ENCODE results near the gene TP53I11.

The TP53I11 gene

DNA sequence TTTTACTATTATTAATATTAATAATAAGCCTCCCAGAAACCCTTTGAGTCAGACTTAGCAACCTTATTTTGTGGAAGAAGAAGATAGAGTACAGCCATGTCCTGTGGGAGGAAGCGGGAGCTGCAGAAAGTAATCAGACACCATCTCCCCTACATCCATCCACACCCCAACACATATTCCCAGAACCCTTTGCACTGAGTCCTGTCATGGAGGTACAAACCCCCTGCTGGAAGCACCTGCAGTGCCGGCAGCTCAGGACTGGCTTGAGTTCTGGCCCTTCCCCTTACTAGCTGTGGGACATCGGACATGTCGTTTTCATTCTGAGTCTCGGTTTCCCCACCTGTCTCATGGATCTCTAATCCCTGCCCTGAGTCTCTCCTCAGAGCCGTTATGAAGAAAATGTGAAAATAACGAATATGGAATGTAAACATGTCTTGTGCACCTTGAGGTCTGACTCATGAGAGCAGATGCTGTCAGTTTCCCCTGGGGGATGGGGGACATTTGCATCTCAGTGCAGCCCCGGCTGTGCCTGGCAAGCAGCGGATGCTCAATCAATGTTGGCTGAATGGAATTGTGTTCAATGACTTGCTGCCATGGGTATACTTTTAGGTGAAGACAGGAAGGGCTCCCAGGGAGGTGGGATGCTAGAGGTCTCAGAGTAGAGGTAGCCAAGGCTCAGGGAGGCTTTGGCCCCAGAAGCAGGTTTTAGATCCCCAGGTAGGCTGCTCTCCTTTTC is 45.4 kb downstream of the TP53I11 start:
- TF ChIP-seq POLR2A (IDR thresholded peaks at IDR 0.05; ENCODE audit: extremely low read depth, insufficient read length), result no peak
- no peak for TF ChIP-seq MYC (IDR thresholded peaks at IDR 0.05; ENCODE audit: low read depth, low read length)
- no peak for TF ChIP-seq MAX (IDR thresholded peaks at IDR 0.05; ENCODE audit: low read depth, low read length)
- TF ChIP-seq, protein P1, sequence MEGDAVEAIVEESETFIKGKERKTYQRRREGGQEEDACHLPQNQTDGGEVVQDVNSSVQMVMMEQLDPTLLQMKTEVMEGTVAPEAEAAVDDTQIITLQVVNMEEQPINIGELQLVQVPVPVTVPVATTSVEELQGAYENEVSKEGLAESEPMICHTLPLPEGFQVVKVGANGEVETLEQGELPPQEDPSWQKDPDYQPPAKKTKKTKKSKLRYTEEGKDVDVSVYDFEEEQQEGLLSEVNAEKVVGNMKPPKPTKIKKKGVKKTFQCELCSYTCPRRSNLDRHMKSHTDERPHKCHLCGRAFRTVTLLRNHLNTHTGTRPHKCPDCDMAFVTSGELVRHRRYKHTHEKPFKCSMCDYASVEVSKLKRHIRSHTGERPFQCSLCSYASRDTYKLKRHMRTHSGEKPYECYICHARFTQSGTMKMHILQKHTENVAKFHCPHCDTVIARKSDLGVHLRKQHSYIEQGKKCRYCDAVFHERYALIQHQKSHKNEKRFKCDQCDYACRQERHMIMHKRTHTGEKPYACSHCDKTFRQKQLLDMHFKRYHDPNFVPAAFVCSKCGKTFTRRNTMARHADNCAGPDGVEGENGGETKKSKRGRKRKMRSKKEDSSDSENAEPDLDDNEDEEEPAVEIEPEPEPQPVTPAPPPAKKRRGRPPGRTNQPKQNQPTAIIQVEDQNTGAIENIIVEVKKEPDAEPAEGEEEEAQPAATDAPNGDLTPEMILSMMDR (IDR thresholded peaks at IDR 0.05; ENCODE audit: low read depth, low read length), result no peak
- H3K4me3 ChIP-seq (ENCODE audit: low read depth, low read length), result no peak overlapping the region
- DNase-seq (ENCODE audit: low read depth), result no peak

GRCh38 chr11:44904261-44905020 is 46.2 kb downstream of the TP53I11 start:
- H3K4me3 ChIP-seq (ENCODE audit: low read depth, low read length), result no peak overlapping the region
- no peak for TF ChIP-seq MYC (IDR thresholded peaks at IDR 0.05; ENCODE audit: low read depth, low read length)
- TF ChIP-seq, protein P1 (IDR thresholded peaks at IDR 0.05; ENCODE audit: low read depth, low read length), result no peak
- no peak for TF ChIP-seq POLR2A (IDR thresholded peaks at IDR 0.05; ENCODE audit: extremely low read depth, insufficient read length)
- no peak for TF ChIP-seq MAX (IDR thresholded peaks at IDR 0.05; ENCODE audit: low read depth, low read length)
- DNase-seq (ENCODE audit: low read depth), result no peak

DNA sequence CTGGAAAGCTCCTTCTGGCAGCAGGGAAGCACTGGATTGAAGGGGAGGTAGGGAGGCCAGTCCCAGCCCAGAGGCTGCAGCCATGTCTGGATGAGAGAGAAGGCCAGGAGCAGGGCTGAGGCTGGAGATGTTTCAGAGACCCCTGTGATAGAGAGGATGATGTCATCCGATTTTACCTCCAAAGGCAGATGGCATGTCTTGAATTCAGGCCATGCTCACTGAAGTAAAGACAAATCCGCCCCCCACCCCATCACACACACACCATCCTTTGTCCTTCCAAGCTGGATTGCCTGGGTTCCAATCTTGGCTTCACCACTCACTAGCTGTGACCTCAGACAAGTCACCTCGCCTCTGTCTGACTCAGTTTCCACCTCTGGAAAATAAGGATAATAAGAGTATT is 47.2 kb downstream of the TP53I11 start:
- no peak for DNase-seq (ENCODE audit: low read depth)
- no peak overlapping the region for H3K4me3 ChIP-seq (ENCODE audit: low read depth, low read length)
- no peak for TF ChIP-seq MAX (IDR thresholded peaks at IDR 0.05; ENCODE audit: low read depth, low read length)
- TF ChIP-seq POLR2A (IDR thresholded peaks at IDR 0.05; ENCODE audit: extremely low read depth, insufficient read length), result no peak
- TF ChIP-seq, protein P1 (IDR thresholded peaks at IDR 0.05; ENCODE audit: low read depth, low read length), result no peak
- TF ChIP-seq MYC (IDR thresholded peaks at IDR 0.05; ENCODE audit: low read depth, low read length), result no peak

DNA sequence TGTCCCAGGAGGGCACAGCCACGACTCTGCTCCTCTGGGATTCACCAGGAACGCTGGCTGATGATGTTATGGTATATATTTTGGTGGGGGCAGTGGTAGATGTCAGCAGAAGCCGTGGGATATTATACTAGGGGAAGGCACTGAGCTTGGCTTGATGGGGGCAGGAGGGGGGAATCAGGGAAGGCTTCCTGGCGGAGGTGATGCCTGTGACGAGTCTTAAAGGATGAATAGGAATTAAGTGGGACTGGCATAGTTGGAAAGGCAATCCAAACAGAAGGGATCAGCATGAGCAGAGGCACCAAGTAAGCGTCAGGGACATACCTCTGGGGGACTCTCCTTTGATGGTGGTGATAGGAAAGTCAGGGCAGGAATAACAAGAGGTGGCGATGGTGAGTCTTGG is 47.6 kb downstream of the TP53I11 start:
- DNase-seq (ENCODE audit: low read depth), result no peak
- TF ChIP-seq, protein P1 (IDR thresholded peaks at IDR 0.05; ENCODE audit: low read depth, low read length), result no peak
- TF ChIP-seq MAX (IDR thresholded peaks at IDR 0.05; ENCODE audit: low read depth, low read length), result no peak
- TF ChIP-seq MYC (IDR thresholded peaks at IDR 0.05; ENCODE audit: low read depth, low read length), result no peak
- TF ChIP-seq POLR2A (IDR thresholded peaks at IDR 0.05; ENCODE audit: extremely low read depth, insufficient read length), result no peak
- H3K4me3 ChIP-seq (ENCODE audit: low read depth, low read length), result no peak overlapping the region

- no peak overlapping the region for H3K4me3 ChIP-seq (ENCODE audit: low read depth, low read length)
- DNase-seq (ENCODE audit: low read depth), result no peak
- TF ChIP-seq, protein P1 (IDR thresholded peaks at IDR 0.05; ENCODE audit: low read depth, low read length), result no peak
- TF ChIP-seq MAX (IDR thresholded peaks at IDR 0.05; ENCODE audit: low read depth, low read length), result no peak
- no peak for TF ChIP-seq MYC (IDR thresholded peaks at IDR 0.05; ENCODE audit: low read depth, low read length)
- TF ChIP-seq POLR2A (IDR thresholded peaks at IDR 0.05; ENCODE audit: extremely low read depth, insufficient read length), result no peak
Observed at GRCh38 chr11:44901786-44902185, 48.9 kb downstream of the TP53I11 start.

Data from NB4 (cell line).